GM23338 (cell line): ENCODE measurements around the gene PPFIA1.

ENCODE experiments used
- EZH2 ChIP-seq: fragments of 200-600 bp; sonication (generic); IDR thresholded peaks from one replicate; pipeline ENCODE4 v1.8.0; 2017; ENCODE audit warnings: antibody characterized with exemption, mild to moderate bottlenecking, low read depth; ENCODE audit not compliant: unreplicated experiment
- JUNB ChIP-seq: IDR thresholded peaks from one replicate; pipeline ENCODE4 v1.6.1; 2016; ENCODE audit warnings: antibody characterized with exemption; ENCODE audit not compliant: unreplicated experiment
- POLR2AphosphoS5 ChIP-seq: IDR thresholded peaks from 2 replicates; pipeline ENCODE4 v1.6.1; 2016; ENCODE audit warnings: antibody characterized with exemption, low read depth

DNA sequence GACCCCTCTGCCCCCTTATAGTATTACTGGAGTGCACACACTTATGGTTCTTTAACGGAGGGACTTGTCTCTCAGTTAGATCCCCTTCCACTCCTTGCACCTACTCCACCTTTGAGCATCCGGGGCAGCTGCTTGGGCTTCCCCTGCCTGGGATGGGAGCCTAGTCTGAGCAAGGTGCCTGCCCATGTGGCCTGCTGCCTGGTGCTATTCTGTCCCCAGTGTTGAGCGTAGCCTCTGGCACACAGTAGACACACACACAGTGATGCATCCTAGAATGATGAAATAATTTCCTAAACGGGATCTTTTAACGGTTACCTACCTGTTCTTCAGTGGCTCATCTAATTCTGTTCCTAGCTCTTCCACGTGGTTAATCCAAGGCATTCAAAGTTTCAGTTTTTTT is 22.4 kb downstream of the PPFIA1 start:
- no peak for TF ChIP-seq POLR2AphosphoS5
- no peak for TF ChIP-seq EZH2
- no peak for TF ChIP-seq JUNB
